ENCODE data around the gene SDHA. TPM values are rescaled to one million over a fixed set of nuclear protein-coding genes. Genes with fewer than 3 reads are reported as not detected.
A peak's percentile ranks its signal among the peaks of the same experiment; 100 is the strongest.

The SDHA gene
- total RNA-seq, 1 experiment from 2014 or later = 134 TPM

DNA sequence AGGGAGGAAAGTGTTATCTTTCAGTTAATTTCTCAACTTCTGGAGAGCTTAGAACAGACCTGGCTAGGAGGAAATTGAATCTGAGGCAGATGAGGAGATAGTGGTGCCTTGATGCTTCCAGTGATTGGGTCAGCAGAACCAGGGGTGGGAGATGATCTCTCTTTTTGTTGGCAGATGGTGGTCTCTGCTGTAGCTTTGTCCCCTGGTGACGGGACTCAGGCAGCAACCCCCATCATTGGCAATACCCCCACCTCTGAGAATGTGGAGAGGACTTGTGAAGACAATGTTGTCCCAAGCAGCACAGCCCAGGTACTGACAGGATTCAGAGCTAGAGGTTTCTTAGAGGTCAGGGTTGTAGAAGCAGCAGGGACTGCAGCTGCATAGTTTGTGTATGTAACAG lies 49.6 kb downstream of the SDHA start:
- H2AFZ ChIP-seq (ENCODE audit: low read depth, low read length, poor library complexity, severe bottlenecking) = no peak overlapping the region
- TF ChIP-seq SRF (IDR thresholded peaks at IDR 0.05; ENCODE audit: low read depth) (no peak), FOSL1 (IDR thresholded peaks at IDR 0.05; ENCODE audit: low read depth) (no peak), EZH2 (IDR thresholded peaks at IDR 0.05) (no peak), CBX3 (IDR thresholded peaks at IDR 0.05; ENCODE audit: low read depth) (no peak), ELF1 (IDR thresholded peaks at IDR 0.05; ENCODE audit: borderline replicate concordance, low read depth) (no peak), RAD21 (IDR thresholded peaks at IDR 0.05; ENCODE audit: low read depth) (no peak)
- TF ChIP-seq, protein P1, sequence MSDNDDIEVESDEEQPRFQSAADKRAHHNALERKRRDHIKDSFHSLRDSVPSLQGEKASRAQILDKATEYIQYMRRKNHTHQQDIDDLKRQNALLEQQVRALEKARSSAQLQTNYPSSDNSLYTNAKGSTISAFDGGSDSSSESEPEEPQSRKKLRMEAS (IDR thresholded peaks at IDR 0.05) = no peak
- H3K4me3 ChIP-seq (replicated peaks in 1 of 2; ENCODE audit: low read depth in 1 of 2, low read length in 2 of 2) = no peak overlapping the region
- H3K9ac ChIP-seq (ENCODE audit: low read length) = no peak overlapping the region
- H3K4me1 ChIP-seq (ENCODE audit: control insufficient read depth in 1 of 2, insufficient read depth in 2 of 2, low read length in 2 of 2) = peaks cover 4 to 9% of the 10 kb centered on the region in 2 experiments; a peak in 3 of 4 replicates
- H3K4me2 ChIP-seq (ENCODE audit: low read length) = no peak overlapping the region
- POLR2A ChIA-PET = no interaction called here
- RAD21 ChIA-PET (ENCODE audit: low non-redundant PET in 1 of 2, low total read pairs in 2 of 2, uncharacterized antibody in 2 of 2, unreplicated experiment in 2 of 2) = no interaction called here
- H3K27me3 ChIP-seq (ENCODE audit: insufficient read depth, low read length) = no peaks in the 10 kb centered on the region
- H3K36me3 ChIP-seq (ENCODE audit: control insufficient read depth in 1 of 2, insufficient read depth in 2 of 2, low read length in 2 of 2) = peaks cover 7 to 14% of the 10 kb centered on the region in 2 experiments; a peak in 2 of 4 replicates
- H3K79me2 ChIP-seq (ENCODE audit: insufficient read depth, low read length) = peaks cover 9% of the 10 kb centered on the region
- H3K9me2 ChIP-seq (ENCODE audit: insufficient read depth) = no peaks in the 10 kb centered on the region
- H3K9me3 ChIP-seq (ENCODE audit: control insufficient read depth in 1 of 2, insufficient read depth in 1 of 2, low read depth in 1 of 2, low read length in 2 of 2) = no peaks in the 10 kb centered on the region
- intact Hi-C loops (cut with micrococcal nuclease) = no loop called here
- no peak for DNase-seq (ENCODE audit: low read depth, low spot score)
- BruUV-seq (replicated peaks) = no TSS peak
- no peaks in the 10 kb centered on the region for H4K20me1 ChIP-seq (ENCODE audit: insufficient read depth)
- ATAC-seq = no peak
- CTCF ChIA-PET = no interaction called here
- no peak overlapping the region for H3K27ac ChIP-seq (ENCODE audit: low read depth, low read length)

DNA sequence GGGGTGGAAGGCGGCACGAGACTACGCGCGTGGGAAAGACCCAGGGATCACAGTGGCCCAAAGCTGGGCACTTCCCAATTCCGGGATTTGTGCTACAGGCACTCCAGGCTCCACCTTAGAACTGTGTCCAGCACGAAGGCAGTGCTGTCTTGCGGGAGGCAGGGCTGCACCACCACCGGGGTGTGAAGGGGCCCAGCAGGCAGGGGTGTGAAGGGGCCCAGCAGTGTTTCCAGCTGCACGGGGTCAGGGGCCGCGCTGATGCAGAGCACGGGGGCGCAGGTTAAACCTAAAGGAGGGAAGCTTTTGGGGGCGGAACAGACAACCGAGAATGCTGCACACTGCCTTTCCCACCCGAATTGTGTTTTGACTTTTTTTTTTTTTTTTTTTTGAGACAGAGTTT lies 52.2 kb downstream of the SDHA start:
- peaks cover 6 to 22% of the 10 kb centered on the region in 2 experiments; a peak in 3 of 4 replicates for H3K36me3 ChIP-seq (ENCODE audit: control insufficient read depth in 1 of 2, insufficient read depth in 2 of 2, low read length in 2 of 2)
- TF ChIP-seq POLR2A (IDR thresholded peaks at IDR 0.05; ENCODE audit: borderline replicate concordance, extremely low read depth, insufficient read depth, insufficient read length) (no peak), ELF1 (IDR thresholded peaks at IDR 0.05; ENCODE audit: borderline replicate concordance, low read depth) (no peak), EGR1 (IDR thresholded peaks at IDR 0.05; ENCODE audit: low read depth) (no peak), EZH2phosphoT487 (IDR thresholded peaks at IDR 0.05; ENCODE audit: borderline replicate concordance) (no peak), CBX3 (IDR thresholded peaks at IDR 0.05; ENCODE audit: low read depth) (no peak), POLR2AphosphoS5 (IDR thresholded peaks at IDR 0.05; ENCODE audit: low read depth, low read length) (no peak), SIN3A (IDR thresholded peaks at IDR 0.05; ENCODE audit: low read depth) (no peak), FOSL1 (IDR thresholded peaks at IDR 0.05; ENCODE audit: low read depth) (no peak), EZH2 (IDR thresholded peaks at IDR 0.05) (no peak)
- TF ChIP-seq, protein P2, sequence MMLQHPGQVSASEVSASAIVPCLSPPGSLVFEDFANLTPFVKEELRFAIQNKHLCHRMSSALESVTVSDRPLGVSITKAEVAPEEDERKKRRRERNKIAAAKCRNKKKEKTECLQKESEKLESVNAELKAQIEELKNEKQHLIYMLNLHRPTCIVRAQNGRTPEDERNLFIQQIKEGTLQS (IDR thresholded peaks at IDR 0.05) = no peak
- TF ChIP-seq, protein P3, sequence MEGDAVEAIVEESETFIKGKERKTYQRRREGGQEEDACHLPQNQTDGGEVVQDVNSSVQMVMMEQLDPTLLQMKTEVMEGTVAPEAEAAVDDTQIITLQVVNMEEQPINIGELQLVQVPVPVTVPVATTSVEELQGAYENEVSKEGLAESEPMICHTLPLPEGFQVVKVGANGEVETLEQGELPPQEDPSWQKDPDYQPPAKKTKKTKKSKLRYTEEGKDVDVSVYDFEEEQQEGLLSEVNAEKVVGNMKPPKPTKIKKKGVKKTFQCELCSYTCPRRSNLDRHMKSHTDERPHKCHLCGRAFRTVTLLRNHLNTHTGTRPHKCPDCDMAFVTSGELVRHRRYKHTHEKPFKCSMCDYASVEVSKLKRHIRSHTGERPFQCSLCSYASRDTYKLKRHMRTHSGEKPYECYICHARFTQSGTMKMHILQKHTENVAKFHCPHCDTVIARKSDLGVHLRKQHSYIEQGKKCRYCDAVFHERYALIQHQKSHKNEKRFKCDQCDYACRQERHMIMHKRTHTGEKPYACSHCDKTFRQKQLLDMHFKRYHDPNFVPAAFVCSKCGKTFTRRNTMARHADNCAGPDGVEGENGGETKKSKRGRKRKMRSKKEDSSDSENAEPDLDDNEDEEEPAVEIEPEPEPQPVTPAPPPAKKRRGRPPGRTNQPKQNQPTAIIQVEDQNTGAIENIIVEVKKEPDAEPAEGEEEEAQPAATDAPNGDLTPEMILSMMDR (IDR thresholded peaks at IDR 0.05 in 2 of 3, conservative IDR thresholded peaks at IDR 0.05 in 1 of 3; ENCODE audit: borderline replicate concordance in 1 of 3, insufficient read depth in 1 of 3, low read depth in 2 of 3, low read length in 2 of 3) = no peak
- TF ChIP-seq, protein P1 (IDR thresholded peaks at IDR 0.05) = no peak
- TF ChIP-seq, protein P4, sequence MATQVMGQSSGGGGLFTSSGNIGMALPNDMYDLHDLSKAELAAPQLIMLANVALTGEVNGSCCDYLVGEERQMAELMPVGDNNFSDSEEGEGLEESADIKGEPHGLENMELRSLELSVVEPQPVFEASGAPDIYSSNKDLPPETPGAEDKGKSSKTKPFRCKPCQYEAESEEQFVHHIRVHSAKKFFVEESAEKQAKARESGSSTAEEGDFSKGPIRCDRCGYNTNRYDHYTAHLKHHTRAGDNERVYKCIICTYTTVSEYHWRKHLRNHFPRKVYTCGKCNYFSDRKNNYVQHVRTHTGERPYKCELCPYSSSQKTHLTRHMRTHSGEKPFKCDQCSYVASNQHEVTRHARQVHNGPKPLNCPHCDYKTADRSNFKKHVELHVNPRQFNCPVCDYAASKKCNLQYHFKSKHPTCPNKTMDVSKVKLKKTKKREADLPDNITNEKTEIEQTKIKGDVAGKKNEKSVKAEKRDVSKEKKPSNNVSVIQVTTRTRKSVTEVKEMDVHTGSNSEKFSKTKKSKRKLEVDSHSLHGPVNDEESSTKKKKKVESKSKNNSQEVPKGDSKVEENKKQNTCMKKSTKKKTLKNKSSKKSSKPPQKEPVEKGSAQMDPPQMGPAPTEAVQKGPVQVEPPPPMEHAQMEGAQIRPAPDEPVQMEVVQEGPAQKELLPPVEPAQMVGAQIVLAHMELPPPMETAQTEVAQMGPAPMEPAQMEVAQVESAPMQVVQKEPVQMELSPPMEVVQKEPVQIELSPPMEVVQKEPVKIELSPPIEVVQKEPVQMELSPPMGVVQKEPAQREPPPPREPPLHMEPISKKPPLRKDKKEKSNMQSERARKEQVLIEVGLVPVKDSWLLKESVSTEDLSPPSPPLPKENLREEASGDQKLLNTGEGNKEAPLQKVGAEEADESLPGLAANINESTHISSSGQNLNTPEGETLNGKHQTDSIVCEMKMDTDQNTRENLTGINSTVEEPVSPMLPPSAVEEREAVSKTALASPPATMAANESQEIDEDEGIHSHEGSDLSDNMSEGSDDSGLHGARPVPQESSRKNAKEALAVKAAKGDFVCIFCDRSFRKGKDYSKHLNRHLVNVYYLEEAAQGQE (IDR thresholded peaks at IDR 0.05; ENCODE audit: low read depth) = no peak
- peak overlapping the region; percentile 57 to 80 for H3K4me3 ChIP-seq (replicated peaks in 1 of 2; ENCODE audit: low read depth in 1 of 2, low read length in 2 of 2)
- H3K4me1 ChIP-seq (ENCODE audit: control insufficient read depth in 1 of 2, insufficient read depth in 2 of 2, low read length in 2 of 2) = peaks cover 6 to 17% of the 10 kb centered on the region in 2 experiments; a peak in 3 of 4 replicates
- BruUV-seq (replicated peaks) = no TSS peak
- H3K9me3 ChIP-seq (ENCODE audit: control insufficient read depth in 1 of 2, insufficient read depth in 1 of 2, low read depth in 1 of 2, low read length in 2 of 2) = no peaks in the 10 kb centered on the region
- ATAC-seq (no peak), DNase-seq (ENCODE audit: low read depth, low spot score) (no peak)
- intact Hi-C loops (cut with micrococcal nuclease) = no loop called here
- H4K20me1 ChIP-seq (ENCODE audit: insufficient read depth) = peaks cover 2% of the 10 kb centered on the region; the same call in 1 of the 2 replicates
- peaks cover 32% of the 10 kb centered on the region for H3K79me2 ChIP-seq (ENCODE audit: insufficient read depth, low read length)
- ChIA-PET POLR2A (interaction anchor here (1.5 kb wide), 1 partner anchor 13 kb away, joined by 8 read pairs; no protein-coding TSS in a partner anchor), CTCF (interaction anchor here (0.7 kb wide), 1 partner anchor 174 kb away, joined by 3 read pairs; no protein-coding TSS in a partner anchor), RAD21 (ENCODE audit: low non-redundant PET in 1 of 2, low total read pairs in 2 of 2, uncharacterized antibody in 2 of 2, unreplicated experiment in 2 of 2) (no interaction called here)
- no peaks in the 10 kb centered on the region for H3K27me3 ChIP-seq (ENCODE audit: insufficient read depth, low read length)
- H3K9me2 ChIP-seq (ENCODE audit: insufficient read depth) = no peaks in the 10 kb centered on the region
- H3K9ac ChIP-seq (ENCODE audit: low read length) = peak overlapping the region; percentile 69
- H3K27ac ChIP-seq (ENCODE audit: low read depth, low read length) = peak overlapping the region; percentile 76
- H2AFZ ChIP-seq (ENCODE audit: low read depth, low read length, poor library complexity, severe bottlenecking) = no peak overlapping the region
- H3K4me2 ChIP-seq (ENCODE audit: low read length) = peak overlapping the region; percentile 88

Measured in HCT116 (cell line).